HG03103 (cell line): Measurements from ENCODE around the gene HIVEP2.
A peak's percentile ranks its signal among the peaks of the same experiment; 100 is the strongest.
"Not testable (repeated sequence)": the region's sequence is repeated elsewhere in the genome, so short reads cannot be mapped to it uniquely, and the experiment has no call there.

Experiments
- ATAC-seq: cut with Tn5 transposase; IDR thresholded peaks from one replicate; pipeline ENCODE4 v1.9.1; 2021; ENCODE audit warnings: low read depth; ENCODE audit not compliant: unreplicated experiment

Gene HIVEP2, protein sequence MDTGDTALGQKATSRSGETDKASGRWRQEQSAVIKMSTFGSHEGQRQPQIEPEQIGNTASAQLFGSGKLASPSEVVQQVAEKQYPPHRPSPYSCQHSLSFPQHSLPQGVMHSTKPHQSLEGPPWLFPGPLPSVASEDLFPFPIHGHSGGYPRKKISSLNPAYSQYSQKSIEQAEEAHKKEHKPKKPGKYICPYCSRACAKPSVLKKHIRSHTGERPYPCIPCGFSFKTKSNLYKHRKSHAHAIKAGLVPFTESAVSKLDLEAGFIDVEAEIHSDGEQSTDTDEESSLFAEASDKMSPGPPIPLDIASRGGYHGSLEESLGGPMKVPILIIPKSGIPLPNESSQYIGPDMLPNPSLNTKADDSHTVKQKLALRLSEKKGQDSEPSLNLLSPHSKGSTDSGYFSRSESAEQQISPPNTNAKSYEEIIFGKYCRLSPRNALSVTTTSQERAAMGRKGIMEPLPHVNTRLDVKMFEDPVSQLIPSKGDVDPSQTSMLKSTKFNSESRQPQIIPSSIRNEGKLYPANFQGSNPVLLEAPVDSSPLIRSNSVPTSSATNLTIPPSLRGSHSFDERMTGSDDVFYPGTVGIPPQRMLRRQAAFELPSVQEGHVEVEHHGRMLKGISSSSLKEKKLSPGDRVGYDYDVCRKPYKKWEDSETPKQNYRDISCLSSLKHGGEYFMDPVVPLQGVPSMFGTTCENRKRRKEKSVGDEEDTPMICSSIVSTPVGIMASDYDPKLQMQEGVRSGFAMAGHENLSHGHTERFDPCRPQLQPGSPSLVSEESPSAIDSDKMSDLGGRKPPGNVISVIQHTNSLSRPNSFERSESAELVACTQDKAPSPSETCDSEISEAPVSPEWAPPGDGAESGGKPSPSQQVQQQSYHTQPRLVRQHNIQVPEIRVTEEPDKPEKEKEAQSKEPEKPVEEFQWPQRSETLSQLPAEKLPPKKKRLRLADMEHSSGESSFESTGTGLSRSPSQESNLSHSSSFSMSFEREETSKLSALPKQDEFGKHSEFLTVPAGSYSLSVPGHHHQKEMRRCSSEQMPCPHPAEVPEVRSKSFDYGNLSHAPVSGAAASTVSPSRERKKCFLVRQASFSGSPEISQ (N-terminal part only)

DNA sequence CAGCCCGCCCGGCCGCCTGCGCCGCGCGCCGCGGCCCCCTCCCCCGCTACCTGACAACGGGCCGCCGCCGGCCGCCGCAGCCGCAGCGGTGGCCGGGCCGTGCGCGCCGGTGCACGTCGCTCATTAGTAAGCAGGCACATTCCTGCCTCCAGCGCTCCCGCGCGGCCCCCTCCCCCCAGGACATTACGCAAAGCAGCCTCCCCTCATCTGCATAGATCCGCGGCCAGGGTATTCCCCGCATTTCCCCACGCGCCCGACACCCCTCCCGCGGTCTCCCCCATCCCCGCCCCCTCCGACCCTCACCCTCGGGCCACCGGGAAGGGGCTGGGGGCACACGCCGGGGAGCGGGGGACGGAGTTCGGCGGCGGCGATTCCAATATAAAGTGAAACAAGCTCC, at the start of gene HIVEP2:
Gene HIVEP2, minus strand, starts transcription at position 128 of the 397 bp plus-strand sequence. CDS start 170,438 bp downstream, outside the sequence.
- ATAC-seq = peak; percentile 19

DNA sequence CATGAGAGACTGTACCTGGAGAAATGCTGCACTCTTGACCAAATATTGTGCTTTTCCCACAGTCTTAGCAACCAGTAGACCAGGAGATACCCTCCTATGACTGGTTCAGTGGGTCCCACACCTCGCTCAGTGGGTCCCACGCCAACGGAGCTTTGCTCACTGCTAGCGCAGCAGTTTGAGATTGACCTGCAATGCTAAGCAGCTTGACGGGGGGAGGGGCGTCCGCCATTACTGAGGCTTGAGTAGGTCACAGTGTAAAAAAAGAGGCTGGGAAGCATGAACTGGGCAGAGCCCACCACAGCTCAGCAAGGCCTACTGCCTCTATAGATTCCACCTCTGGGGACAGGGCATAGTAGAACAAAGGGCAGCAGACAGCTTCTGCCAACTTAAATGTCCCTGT, 49.0 kb upstream of the HIVEP2 start:
- ATAC-seq = no peak

DNA sequence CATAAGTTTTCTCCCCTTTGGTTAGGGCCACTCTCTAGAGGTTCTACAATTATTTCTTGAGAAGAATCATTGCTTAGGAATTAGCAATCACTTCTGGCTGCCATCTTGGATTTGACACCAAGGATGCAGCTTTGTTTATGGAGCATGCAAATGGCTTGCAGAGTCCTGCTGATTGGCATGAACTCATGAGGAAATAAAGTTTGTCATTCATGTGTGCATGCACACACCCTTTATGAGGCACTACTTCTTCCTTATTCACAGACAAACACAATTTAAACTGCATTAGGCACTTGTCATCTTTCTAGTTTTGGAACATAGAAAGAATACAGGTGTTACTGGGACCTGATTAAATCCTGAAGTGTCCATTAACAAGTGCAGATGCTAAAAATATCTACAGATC, 42.5 kb upstream of the HIVEP2 start:
- no peak for ATAC-seq

DNA sequence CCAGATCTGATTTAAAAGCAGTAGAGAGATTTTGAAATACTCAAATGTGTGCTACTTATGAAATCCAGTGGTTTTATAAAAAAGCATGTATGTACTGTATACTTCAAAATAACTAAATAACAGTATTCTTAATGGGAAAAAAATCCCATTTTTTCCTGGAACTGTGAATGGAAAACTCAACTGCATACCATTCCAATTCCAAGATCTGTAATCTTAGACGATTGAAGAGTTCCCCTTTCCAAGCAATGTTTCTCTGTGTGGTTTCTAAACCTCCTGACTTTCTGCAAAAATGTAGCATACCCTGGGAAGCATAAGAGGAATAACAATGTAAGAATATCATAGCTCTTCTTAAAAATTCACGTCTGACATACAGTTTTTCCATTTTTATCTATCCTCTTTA, 40.3 kb upstream of the HIVEP2 start:
- ATAC-seq = no peak

DNA sequence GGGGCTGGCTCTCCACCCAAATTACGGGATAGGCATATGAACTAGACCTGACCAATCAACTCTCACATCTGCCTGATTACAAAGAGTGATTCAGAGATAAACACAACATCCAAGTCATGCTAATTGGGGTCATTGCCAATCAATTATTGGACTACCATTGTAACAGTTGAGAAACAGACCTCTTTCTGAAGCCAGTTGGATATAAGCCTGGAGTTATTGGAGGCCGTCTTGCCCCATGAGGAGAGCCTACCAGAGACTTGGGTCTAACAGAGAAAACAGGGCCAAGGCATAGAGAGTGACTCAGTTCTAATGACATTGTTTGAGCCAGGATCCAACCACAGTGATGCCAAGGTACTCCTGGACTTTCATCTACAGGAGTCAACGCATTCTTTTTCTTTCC, 39.4 kb upstream of the HIVEP2 start:
- ATAC-seq = no peak

DNA sequence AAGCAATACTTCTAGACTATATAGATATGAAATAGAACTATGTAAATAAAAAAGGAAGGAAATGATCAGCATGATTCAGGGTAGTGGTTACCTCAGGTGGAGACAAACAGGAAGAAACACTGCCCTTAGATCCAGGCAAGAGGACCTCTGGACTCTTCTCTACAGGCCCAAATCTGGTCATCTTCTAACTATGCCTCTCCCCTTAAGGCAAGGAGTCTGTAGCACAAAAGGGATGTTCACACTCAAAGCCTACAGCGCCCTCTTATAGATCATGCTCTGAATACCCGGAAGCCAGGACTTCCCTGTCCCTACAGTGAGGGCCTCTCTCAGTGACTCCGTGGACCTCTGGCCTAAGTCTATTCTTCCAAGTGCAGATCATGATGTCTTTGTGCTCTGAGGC, 30.4 kb upstream of the HIVEP2 start:
- ATAC-seq = no peak

DNA sequence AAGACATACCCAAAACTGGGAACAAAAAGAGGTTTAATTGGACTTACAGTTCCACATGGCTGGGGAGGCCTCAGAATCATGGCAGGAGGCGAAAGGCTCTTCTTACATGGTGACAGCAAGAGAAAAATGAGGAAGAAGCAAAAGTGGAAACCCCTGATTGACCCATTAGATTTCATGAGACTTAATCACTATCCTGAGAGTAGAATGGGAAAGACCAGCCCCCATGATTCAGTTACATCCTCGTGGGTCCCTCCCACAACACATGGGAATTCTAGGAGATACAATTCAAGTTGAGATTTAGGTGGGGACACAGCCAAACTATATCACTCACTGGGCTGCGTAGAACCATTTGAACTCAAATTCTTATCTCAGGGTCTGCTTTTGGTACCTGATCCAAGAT, 26.0 kb upstream of the HIVEP2 start:
- ATAC-seq = not testable (repeated sequence)

DNA sequence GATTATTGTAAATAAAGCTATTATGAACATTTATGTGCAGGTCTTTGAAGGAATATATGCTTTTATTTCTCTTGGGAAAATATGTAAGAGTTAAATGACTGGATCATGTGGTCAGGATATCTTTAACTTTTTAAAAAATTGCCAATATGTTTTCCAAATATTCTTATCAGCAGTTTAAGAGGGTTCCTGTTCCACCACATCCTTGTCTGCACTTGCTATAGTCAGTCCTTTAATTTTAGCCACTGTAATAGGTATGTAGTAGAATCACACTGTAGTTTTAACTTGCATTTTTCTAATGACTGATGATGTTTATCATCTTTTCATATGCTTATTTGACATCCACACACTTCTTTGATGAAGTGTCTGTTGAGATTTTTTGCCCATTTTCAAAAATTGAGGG, 23.6 kb upstream of the HIVEP2 start:
- ATAC-seq = no peak

DNA sequence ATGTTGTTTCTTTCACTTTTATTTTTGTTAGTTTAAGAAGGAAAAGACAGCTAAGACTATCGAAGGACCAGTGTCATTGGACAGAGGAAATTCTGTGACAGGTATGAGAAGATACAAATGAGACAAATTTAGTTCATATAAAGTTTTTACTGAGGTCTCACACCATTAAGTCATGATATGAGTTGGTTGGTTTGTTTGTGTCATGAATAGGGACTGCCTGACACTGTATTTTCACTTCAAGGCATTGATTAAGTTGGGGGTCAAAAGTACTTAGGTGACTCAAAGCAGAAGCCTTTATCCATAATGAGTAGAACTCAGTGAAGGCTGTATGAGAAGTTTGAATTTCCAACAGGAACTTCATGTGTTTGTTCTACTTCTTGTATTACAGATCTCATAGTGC, 21.3 kb upstream of the HIVEP2 start:
- ATAC-seq = no peak

DNA sequence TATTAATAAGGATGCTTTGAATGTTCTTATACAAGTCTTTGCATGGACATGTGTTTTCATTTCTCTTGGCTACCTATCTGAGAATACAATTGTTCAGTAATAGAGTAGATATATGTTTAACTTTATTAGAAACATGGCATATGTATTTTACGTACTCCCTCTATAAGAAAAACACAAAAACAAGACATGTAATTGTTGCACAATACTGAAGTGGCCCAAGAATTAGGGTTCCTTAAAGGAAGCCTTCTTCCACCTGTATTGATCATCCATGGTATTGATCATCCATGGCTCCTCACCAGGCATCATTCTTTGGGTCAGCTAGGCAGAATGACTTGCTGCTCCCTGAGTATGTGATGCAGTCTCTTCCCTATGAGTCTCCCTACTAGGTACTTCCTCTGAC, 20.2 kb upstream of the HIVEP2 start:
- no peak for ATAC-seq

DNA sequence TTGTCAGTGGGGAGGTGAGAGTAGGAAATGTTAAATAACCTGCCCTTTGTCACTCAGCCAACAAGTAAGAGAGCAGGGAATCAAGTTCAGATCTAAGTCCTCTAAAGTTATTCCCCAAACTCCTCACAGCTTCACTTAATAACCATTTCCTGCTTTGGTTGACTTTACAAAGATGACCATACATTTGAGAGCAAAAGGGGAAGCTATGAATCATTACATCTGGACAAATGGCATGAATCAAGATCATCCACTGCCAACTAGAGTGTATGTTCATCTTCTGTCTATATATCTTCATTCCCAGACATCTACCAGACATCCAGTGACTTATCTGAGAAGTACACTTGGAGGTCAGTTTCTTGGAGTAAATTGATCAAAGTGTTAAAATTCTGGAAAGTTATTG, 15.1 kb upstream of the HIVEP2 start:
- no peak for ATAC-seq

DNA sequence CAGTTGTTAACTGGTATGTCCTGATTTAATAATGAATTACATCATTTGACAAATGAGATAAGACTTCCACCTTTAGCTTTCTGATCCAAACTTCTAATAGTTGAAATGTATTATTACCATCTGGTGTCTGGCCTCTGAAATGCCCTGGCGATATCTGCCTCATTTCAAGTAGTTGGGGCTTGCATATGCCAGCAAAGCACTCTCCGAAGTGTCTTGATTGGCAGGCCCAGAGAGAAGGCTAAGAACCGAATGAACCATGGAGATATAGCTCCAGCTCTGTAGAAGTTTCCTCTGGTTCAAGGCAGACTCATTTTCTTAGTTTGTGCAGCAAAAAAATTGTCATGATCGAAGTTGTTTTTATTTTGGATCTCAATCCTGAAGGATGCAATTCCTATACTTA, 13.4 kb upstream of the HIVEP2 start:
- ATAC-seq = no peak

DNA sequence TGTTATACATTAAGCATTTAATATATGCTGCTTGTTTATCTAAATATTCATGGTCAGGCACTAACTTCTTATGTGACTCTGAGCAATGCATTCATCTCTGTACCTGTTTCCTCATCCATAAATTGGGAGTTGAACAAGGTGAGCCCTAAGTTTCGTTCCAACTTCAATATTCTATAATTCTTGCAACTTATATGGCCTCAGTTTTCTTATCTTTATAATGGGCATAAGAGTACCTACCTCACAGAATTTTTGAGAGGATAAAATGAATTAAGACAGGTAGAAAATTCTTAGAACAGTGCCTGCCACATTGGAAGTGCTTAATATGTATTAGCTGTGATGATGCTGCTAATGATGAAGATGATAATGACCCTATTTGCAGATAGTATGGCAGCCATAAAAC, 11.8 kb upstream of the HIVEP2 start:
- no peak for ATAC-seq

DNA sequence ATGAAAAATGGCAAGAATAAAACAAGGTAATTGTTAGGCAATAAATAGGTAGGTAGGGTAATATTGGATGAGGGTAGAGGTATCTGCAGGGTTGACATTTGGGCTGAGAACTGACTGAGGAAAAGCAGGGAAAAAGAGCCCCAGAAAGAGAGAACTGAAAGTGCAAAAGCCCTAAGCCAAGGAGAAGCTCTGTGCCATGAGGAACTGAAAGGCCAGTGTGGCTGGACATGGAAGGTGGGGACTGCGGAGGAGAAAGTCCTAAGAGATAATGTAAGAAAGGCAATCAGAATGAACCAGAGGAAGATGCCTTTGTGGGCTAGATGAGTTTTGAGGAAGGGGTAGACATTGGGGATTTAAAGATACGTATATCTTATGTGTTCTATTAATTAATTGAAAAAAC, 9.9 kb upstream of the HIVEP2 start:
- ATAC-seq = no peak

DNA sequence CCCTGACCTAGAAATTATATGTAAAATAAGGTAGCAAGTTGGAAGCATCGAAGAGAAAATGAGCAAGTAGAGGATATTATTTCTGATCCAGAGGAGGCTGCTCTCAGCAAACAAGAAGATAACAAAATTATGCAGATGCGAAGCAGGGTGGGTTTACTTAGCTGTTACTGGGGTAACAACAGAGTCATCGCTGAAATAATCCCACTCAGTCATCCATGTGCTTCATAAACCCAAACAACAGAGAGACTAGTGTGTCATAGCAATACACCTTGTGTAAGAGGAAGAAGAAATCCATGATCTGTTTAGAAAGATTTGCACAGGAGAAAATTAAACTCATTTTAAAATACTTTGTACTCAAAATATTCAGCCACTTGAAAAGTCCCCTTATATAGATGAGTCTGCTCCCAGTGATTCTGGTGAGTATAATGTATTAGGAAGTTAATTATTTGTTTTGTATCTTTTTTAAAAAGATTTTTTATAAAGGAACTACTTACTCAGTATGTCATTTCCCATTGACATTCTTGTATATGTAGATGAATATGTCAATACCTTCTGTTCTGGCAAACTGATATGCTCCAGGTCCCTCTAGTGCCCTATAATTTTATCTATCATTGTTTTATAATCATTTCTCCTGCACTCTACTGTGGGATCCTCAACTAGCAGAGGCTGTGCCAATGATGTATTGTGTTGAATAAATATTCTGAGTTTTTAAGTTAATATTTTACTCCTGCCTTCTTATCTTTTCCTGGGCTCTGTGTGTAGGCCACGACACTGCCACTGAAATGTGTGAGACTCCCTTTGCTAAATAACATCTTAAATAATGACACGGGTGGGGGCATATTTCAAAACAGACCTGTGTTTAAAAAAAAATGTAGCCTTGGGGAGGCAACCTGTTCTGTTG, 8.6 kb upstream of the HIVEP2 start:
- no peak for ATAC-seq

DNA sequence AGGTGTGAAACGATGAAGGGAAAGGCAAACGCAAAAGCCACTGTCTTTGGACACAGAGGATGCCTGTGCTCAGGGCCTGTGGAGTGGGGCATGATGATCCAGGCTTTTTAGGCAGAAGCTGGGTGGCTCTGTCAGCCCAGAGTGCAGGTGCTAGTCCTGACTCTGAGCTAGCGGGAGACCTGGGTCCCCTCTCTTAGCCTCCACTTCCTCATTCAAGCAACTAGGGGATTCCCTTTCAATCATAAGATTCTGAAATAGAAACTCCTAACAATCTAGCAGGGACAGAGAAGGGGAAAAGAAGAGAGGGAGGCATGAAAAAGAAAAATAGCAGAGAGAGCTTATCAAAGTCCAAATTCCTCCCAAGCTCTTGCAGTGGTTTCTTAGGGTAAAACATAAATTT, 7.6 kb upstream of the HIVEP2 start:
- peak; percentile 77 for ATAC-seq

DNA sequence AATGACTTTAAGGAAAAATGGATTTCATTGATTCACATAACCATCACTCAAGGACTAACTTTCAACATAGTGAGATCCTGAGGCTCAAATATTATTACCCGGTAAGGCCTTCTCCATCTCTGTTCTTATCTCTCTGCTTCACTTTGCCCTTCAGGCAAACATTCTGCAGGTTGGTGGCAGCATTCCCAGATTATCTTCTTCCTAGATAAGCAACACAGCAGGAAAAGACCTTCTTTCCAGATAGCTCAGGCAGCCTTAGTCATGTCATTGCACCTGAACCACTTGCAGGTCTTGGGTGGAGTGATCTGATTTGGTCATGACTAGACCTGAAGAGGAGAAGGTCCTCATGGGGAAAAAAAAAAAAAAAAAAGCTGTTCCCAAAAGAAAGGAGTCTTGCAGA, 5.3 kb upstream of the HIVEP2 start:
- ATAC-seq = no peak

DNA sequence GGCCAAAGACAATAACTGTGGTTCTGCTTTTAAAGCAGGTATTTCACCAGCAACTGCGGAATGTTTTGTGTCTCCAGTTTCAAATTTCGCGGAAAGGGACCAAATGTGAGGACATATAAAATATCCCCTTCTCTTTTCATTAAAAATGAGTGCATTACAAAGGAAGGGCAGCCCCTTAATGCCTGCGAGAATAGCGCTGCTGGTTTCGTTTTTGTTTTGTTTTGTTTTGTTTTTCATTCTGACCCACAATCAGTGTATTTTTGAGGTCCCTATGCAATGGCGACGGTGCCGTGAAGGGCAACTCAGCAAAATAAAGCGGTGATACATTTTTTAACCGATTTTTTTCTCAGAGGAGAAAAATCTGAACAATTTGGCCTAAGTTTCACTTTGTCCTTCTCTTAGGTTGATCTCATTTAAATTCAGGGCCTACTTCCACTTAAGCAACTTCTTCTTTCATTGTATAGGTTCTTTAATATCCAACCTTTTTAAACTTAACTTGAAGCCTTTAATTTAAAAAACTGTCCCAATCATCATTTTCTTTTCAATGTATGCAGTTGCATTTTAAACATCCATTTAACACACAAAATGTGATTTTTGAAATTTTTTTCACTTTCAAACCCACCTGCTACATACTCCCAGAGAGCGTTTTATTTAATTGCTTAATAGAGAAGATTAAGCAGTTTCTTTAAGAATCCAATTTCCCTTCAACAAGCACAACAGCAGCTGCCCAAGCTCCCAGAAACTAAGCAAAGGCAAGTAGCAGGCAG, 2.9 kb upstream of the HIVEP2 start:
- ATAC-seq = peak; percentile 22

DNA sequence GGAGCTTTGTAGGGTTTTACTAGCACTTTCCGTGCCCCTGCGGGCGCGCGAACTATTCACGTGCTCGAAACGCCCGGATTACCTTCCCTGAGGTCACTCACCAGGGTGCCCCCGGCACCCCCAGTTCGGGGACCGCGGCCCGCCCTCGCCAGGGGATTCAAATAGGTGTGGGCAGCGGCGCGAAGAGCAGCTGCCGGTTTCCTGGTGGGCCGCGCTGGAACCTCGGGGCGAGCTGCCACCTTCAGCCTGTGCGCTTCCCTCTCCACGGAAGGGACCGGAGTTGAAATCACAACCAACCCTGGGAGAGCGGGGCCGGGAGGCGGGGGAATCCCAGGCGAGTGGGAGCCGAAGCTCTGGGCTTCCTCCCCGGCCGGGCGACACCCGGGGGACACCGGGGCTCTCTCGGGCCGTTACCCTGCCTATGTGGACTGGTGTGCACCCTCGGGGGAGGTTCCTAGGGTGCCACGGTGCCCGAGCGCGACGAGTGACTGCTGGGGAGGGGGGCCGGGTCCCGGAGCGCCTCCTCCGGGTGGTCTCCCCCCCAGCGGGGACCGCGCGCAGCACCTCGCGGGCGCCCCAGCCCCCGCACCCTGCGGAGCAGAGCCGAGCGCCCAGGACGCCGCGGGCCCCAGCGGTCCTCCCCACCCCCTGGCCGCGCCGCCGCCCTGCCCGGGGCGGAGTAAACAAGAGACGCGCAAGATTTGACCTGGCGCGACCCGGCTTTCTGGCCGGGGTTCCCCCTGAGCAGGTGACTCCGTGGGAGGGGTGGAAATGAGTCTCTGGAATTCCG, 2.1 kb upstream of the HIVEP2 start:
- peak; percentile 45 for ATAC-seq
